ENCODE results near the gene ENTREP3. TPM values are rescaled to one million over a fixed set of nuclear protein-coding genes. Genes with fewer than 3 reads are reported as not detected.

Gene ENTREP3
- total and polyA plus RNA-seq, 7 experiments from 2014 or later = 1.8 to 24.3 (median 11.6) TPM

GRCh38 chr1:155272466-155273342 is 17.4 kb upstream of the ENTREP3 start:
- Histone ChIP-seq H3K27me3 (ENCODE audit: control insufficient read depth in 2 of 2, insufficient read depth in 2 of 2, low read length in 2 of 2) (no peaks in the 10 kb centered on the region), H3K27ac (ENCODE audit: low read depth, low read length) (peak overlapping the region; percentile 84), H3K36me3 (ENCODE audit: control insufficient read depth in 2 of 3, insufficient read depth in 3 of 3, low read length in 3 of 3) (peaks cover 10 to 36% (median 18%) of the 10 kb centered on the region in 3 experiments), H3K4me3 (ENCODE audit: low read length) (peak overlapping the region; percentile 52), H3K4me1 (ENCODE audit: control insufficient read depth in 2 of 2, insufficient read depth in 2 of 2, low read length in 2 of 2) (peaks cover 18 to 26% of the 10 kb centered on the region in 2 donors), H3K9me3 (ENCODE audit: control insufficient read depth in 2 of 3, low read length in 3 of 3) (no peaks in the 10 kb centered on the region)
- CTCF ChIA-PET = interaction anchor here (0.9 to 3.1 kb wide), 4 partner anchors 9 to 95 kb away, joined by 3 to 18 read pairs (median 4); no protein-coding TSS in a partner anchor
- POLR2A ChIA-PET = interaction anchor here (0.5 to 4.3 kb wide), 10 partner anchors 9 to 293 kb away, joined by 3 to 40 read pairs (median 3); partner anchors contain the start of gene SCAMP3
- H3K4me1 Mint-ChIP-seq = peaks cover 25 to 52% (median 49%) of the 10 kb centered on the region in 7 donors
- H3K4me3 Mint-ChIP-seq = peak overlapping the region; percentile 84 to 97 (median 94)
- DNase-seq = peak in 2 of 9 donors; percentile 8 to 25
- no peaks in the 10 kb centered on the region for H3K27me3 Mint-ChIP-seq
- peaks cover 0 to 30% (median 10%) of the 10 kb centered on the region in 5 donors for H3K36me3 Mint-ChIP-seq
- intact Hi-C loops (cut with micrococcal nuclease) = loop anchor here (1.0 to 10.0 kb wide), 13 partner anchors 10 to 782 kb away; partner anchors contain the start of genes ENTREP3 (in 2 of the 2), FDPS (in 2 of the 2), GON4L (in 2 of the 2) and SCAMP3 (in 2 of the 2)
- peak overlapping the region; percentile 72 to 98 (median 94) for H3K27ac Mint-ChIP-seq
- H3K9me3 Mint-ChIP-seq = no peaks in the 10 kb centered on the region
- peak; percentile 39 for ATAC-seq

- Mint-ChIP-seq H3K27me3 (no peaks in the 10 kb centered on the region), H3K27ac (peak overlapping the region in 2 of 9 donors; percentile 10 to 28)
These were observed 14.1 kb upstream of the ENTREP3 start for GRCh38 chr1:155269381-155269780.

GRCh38 chr1:155268630-155269029 is 13.3 kb upstream of the ENTREP3 start:
- Histone ChIP-seq H3K27me3 (ENCODE audit: control insufficient read depth in 2 of 2, insufficient read depth in 2 of 2, low read length in 2 of 2) (no peaks in the 10 kb centered on the region), H3K27ac (ENCODE audit: low read depth, low read length) (no peak overlapping the region), H3K4me1 (ENCODE audit: control insufficient read depth in 2 of 2, insufficient read depth in 2 of 2, low read length in 2 of 2) (peaks cover 4 to 13% of the 10 kb centered on the region in 2 donors), H3K9me3 (ENCODE audit: control insufficient read depth in 2 of 3, low read length in 3 of 3) (no peaks in the 10 kb centered on the region), H3K4me3 (ENCODE audit: low read length) (no peak overlapping the region), H3K36me3 (ENCODE audit: control insufficient read depth in 2 of 3, insufficient read depth in 3 of 3, low read length in 3 of 3) (peaks cover 22 to 73% (median 26%) of the 10 kb centered on the region in 3 experiments)
- POLR2A ChIA-PET = interaction anchor here (1.0 kb wide), 1 partner anchor 19 kb away, joined by 3 read pairs; no protein-coding TSS in a partner anchor
- Mint-ChIP-seq H3K36me3 (peaks cover 4 to 51% (median 25%) of the 10 kb centered on the region in 5 donors), H3K27ac (peak overlapping the region in 1 of 9 donors; percentile 51), H3K4me1 (peaks cover 13 to 40% (median 28%) of the 10 kb centered on the region in 7 donors), H3K4me3 (no peak overlapping the region), H3K9me3 (no peaks in the 10 kb centered on the region), H3K27me3 (no peaks in the 10 kb centered on the region)
- CTCF ChIA-PET = no interaction called here
- ATAC-seq = no peak
- intact Hi-C loops (cut with micrococcal nuclease) = loop anchor here in 1 of 2 donors (10.0 kb wide), 1 partner anchor 786 kb away; the partner anchor contains the start of genes LAMTOR2 and UBQLN4
- DNase-seq = no peak

More at GRCh38 chr1:155269381-155269780, 14.1 kb upstream of the ENTREP3 start:
- no peaks in the 10 kb centered on the region for H3K27me3 ChIP-seq (ENCODE audit: control insufficient read depth in 2 of 2, insufficient read depth in 2 of 2, low read length in 2 of 2)
- H3K4me1 ChIP-seq (ENCODE audit: control insufficient read depth in 2 of 2, insufficient read depth in 2 of 2, low read length in 2 of 2) = peaks cover 8 to 17% of the 10 kb centered on the region in 2 donors
- intact Hi-C loops (cut with micrococcal nuclease) = loop anchor here in 1 of 2 donors (10.0 kb wide), 1 partner anchor 785 kb away; the partner anchor contains the start of genes LAMTOR2 and UBQLN4
- Mint-ChIP-seq H3K4me1 (peaks cover 13 to 43% (median 32%) of the 10 kb centered on the region in 7 donors), H3K36me3 (peaks cover 4 to 46% (median 25%) of the 10 kb centered on the region in 5 donors), H3K9me3 (no peaks in the 10 kb centered on the region), H3K4me3 (no peak overlapping the region)
- H3K4me3 ChIP-seq (ENCODE audit: low read length) = no peak overlapping the region
- H3K9me3 ChIP-seq (ENCODE audit: control insufficient read depth in 2 of 3, low read length in 3 of 3) = no peaks in the 10 kb centered on the region
- no peak for ATAC-seq
- H3K27ac ChIP-seq (ENCODE audit: low read depth, low read length) = no peak overlapping the region
- H3K36me3 ChIP-seq (ENCODE audit: control insufficient read depth in 2 of 3, insufficient read depth in 3 of 3, low read length in 3 of 3) = peaks cover 19 to 66% (median 26%) of the 10 kb centered on the region in 3 experiments
- ChIA-PET POLR2A (interaction anchor here (1.0 to 1.1 kb wide), 2 partner anchors 20 to 25 kb away, joined by 3 read pairs; no protein-coding TSS in a partner anchor), CTCF (no interaction called here)
- DNase-seq = no peak

GRCh38 chr1:155267373-155267772 is 12.1 kb upstream of the ENTREP3 start:
- H3K27ac ChIP-seq (ENCODE audit: low read depth, low read length) = no peak overlapping the region
- no peak for DNase-seq
- no peak overlapping the region for H3K4me3 Mint-ChIP-seq
- H3K4me1 ChIP-seq (ENCODE audit: control insufficient read depth in 2 of 2, insufficient read depth in 2 of 2, low read length in 2 of 2) = peaks cover 6 to 15% of the 10 kb centered on the region in 2 donors
- no peak overlapping the region for H3K4me3 ChIP-seq (ENCODE audit: low read length)
- intact Hi-C loops (cut with micrococcal nuclease) = loop anchor here in 1 of 2 donors (10.0 kb wide), 1 partner anchor 787 kb away; the partner anchor contains the start of genes LAMTOR2 and UBQLN4
- H3K36me3 ChIP-seq (ENCODE audit: control insufficient read depth in 2 of 3, insufficient read depth in 3 of 3, low read length in 3 of 3) = peaks cover 24 to 74% (median 26%) of the 10 kb centered on the region in 3 experiments
- H3K4me1 Mint-ChIP-seq = peaks cover 7 to 42% (median 24%) of the 10 kb centered on the region in 7 donors
- ChIA-PET POLR2A (interaction anchor here (1.2 to 2.0 kb wide), 4 partner anchors 11 to 41 kb away, joined by 3 to 4 read pairs (median 4); no protein-coding TSS in a partner anchor), CTCF (interaction anchor here (0.8 to 1.5 kb wide), 2 partner anchors 17 to 56 kb away, joined by 3 to 4 read pairs; no protein-coding TSS in a partner anchor)
- ATAC-seq = no peak
- H3K27me3 Mint-ChIP-seq = no peaks in the 10 kb centered on the region
- H3K27ac Mint-ChIP-seq = no peak overlapping the region
- no peaks in the 10 kb centered on the region for H3K9me3 ChIP-seq (ENCODE audit: control insufficient read depth in 2 of 3, low read length in 3 of 3)
- peaks cover 4 to 51% (median 25%) of the 10 kb centered on the region in 5 donors for H3K36me3 Mint-ChIP-seq
- H3K9me3 Mint-ChIP-seq = no peaks in the 10 kb centered on the region
- no peaks in the 10 kb centered on the region for H3K27me3 ChIP-seq (ENCODE audit: control insufficient read depth in 2 of 2, insufficient read depth in 2 of 2, low read length in 2 of 2)

- intact Hi-C loops (cut with micrococcal nuclease) = loop anchor here in 1 of 2 donors (10.0 kb wide), 1 partner anchor 788 kb away; the partner anchor contains the start of genes LAMTOR2 and UBQLN4
- Mint-ChIP-seq H3K36me3 (peaks cover 4 to 52% (median 26%) of the 10 kb centered on the region in 5 donors), H3K27me3 (no peaks in the 10 kb centered on the region), H3K9me3 (no peaks in the 10 kb centered on the region), H3K4me3 (no peak overlapping the region), H3K27ac (peak overlapping the region in 2 of 9 donors; percentile 19 to 20), H3K4me1 (peaks cover 10 to 43% (median 24%) of the 10 kb centered on the region in 7 donors)
- Histone ChIP-seq H3K36me3 (ENCODE audit: control insufficient read depth in 2 of 3, insufficient read depth in 3 of 3, low read length in 3 of 3) (peaks cover 24 to 79% (median 26%) of the 10 kb centered on the region in 3 experiments), H3K27ac (ENCODE audit: low read depth, low read length) (no peak overlapping the region), H3K27me3 (ENCODE audit: control insufficient read depth in 2 of 2, insufficient read depth in 2 of 2, low read length in 2 of 2) (no peaks in the 10 kb centered on the region), H3K9me3 (ENCODE audit: control insufficient read depth in 2 of 3, low read length in 3 of 3) (no peaks in the 10 kb centered on the region), H3K4me3 (ENCODE audit: low read length) (no peak overlapping the region), H3K4me1 (ENCODE audit: control insufficient read depth in 2 of 2, insufficient read depth in 2 of 2, low read length in 2 of 2) (peaks cover 4 to 8% of the 10 kb centered on the region in 2 donors)
- DNase-seq = no peak
- ChIA-PET CTCF (interaction anchor here (1.2 to 1.6 kb wide), 3 partner anchors 16 to 94 kb away, joined by 4 to 5 read pairs (median 5); partner anchors contain the start of gene KRTCAP2), POLR2A (interaction anchor here (1.1 to 2.0 kb wide), 4 partner anchors 12 to 54 kb away, joined by 3 to 4 read pairs (median 4); partner anchors contain the start of gene RUSC1)
- no peak for ATAC-seq
These were observed 11.3 kb upstream of the ENTREP3 start for GRCh38 chr1:155266553-155266952.

Measured in naive thymus-derived CD4-positive, alpha-beta T cell (primary cell).